Amniotic epithelial cell (primary cell): Measurements from ENCODE around the gene RBPMS2.
"Not testable (repeated sequence)": the region's sequence is repeated elsewhere in the genome, so short reads cannot be mapped to it uniquely, and the experiment has no call there.

Experiments
- DNase-seq: peaks from one replicate; pipeline ENCODE4 v3.0.0-alpha.2; 2010; ENCODE audit warnings: low read depth

Gene RBPMS2

GRCh38 chr15:64754663-64755426 is 20.5 kb downstream of the RBPMS2 start:
- DNase-seq: no peak

GRCh38 chr15:64753480-64754185 is 21.8 kb downstream of the RBPMS2 start:
- DNase-seq: no peak

- DNase-seq: no peak
Measured at GRCh38 chr15:64751464-64751863, 23.9 kb downstream of the RBPMS2 start.

- DNase-seq: peak; percentile 53
Measured at GRCh38 chr15:64749999-64750657, 25.3 kb downstream of the RBPMS2 start.

GRCh38 chr15:64749167-64749566 is 26.2 kb downstream of the RBPMS2 start:
- peak; percentile 65 for DNase-seq

- no peak for DNase-seq
Measured at GRCh38 chr15:64748251-64748650, 27.1 kb downstream of the RBPMS2 start.

GRCh38 chr15:64747578-64747977 is 27.8 kb downstream of the RBPMS2 start:
- no peak for DNase-seq

GRCh38 chr15:64746921-64747320 is 28.5 kb downstream of the RBPMS2 start:
- DNase-seq: no peak

- DNase-seq: no peak
Measured at GRCh38 chr15:64746356-64746755, 29.0 kb downstream of the RBPMS2 start.

GRCh38 chr15:64743691-64744090 is 31.7 kb downstream of the RBPMS2 start:
- no peak for DNase-seq

GRCh38 chr15:64742921-64743320 is 32.5 kb downstream of the RBPMS2 start:
- no peak for DNase-seq

GRCh38 chr15:64742385-64742784 is 33.0 kb downstream of the RBPMS2 start:
- DNase-seq: no peak

- DNase-seq: not testable (repeated sequence)
Measured at GRCh38 chr15:64741708-64742107, 33.7 kb downstream of the RBPMS2 start.

GRCh38 chr15:64740311-64741170 is 34.8 kb downstream of the RBPMS2 start:
- DNase-seq: peak; percentile 86

GRCh38 chr15:64739577-64740143 is 35.7 kb downstream of the RBPMS2 start:
- DNase-seq: no peak

- DNase-seq: peak; percentile 34
Measured at GRCh38 chr15:64739156-64739555, 36.2 kb downstream of the RBPMS2 start.

- DNase-seq: no peak
Measured at GRCh38 chr15:64738226-64739095, 36.9 kb downstream of the RBPMS2 start.

- DNase-seq: no peak
Measured at GRCh38 chr15:64732156-64732860, 43.1 kb downstream of the RBPMS2 start.

GRCh38 chr15:64731805-64732151 is 43.6 kb downstream of the RBPMS2 start:
- DNase-seq: no peak
